KMS-11 (cell line): ENCODE results near the gene NLRP1.

Experiments
- H2AFZ ChIP-seq: fragments of 200-600 bp; sonication (generic); 2 replicates; pipeline ENCODE4 v1.6.1; 2016; ENCODE audit warnings: antibody characterized with exemption, mixed run types, low read depth
- H3K27ac ChIP-seq: fragments of 200-600 bp; sonication (generic); 2 replicates; pipeline ENCODE4 v1.6.1; 2016; ENCODE audit warnings: mild to moderate bottlenecking, mixed run types
- H3K27me3 ChIP-seq: fragments of 200-600 bp; sonication (generic); 2 replicates; pipeline ENCODE4 v1.6.1; 2017; ENCODE audit warnings: mild to moderate bottlenecking, low read depth, mixed run types, moderate library complexity; ENCODE audit not compliant: insufficient read depth
- H3K36me3 ChIP-seq: fragments of 200-600 bp; sonication (generic); 2 replicates; pipeline ENCODE4 v1.6.1; 2017; ENCODE audit warnings: mild to moderate bottlenecking, mixed run types; ENCODE audit not compliant: insufficient read depth
- H3K4me1 ChIP-seq: fragments of 200-600 bp; sonication (generic); 2 replicates; pipeline ENCODE4 v1.6.1; 2016; ENCODE audit warnings: mild to moderate bottlenecking, low read depth, mixed run types; ENCODE audit not compliant: poor library complexity, severe bottlenecking
- H3K4me2 ChIP-seq: fragments of 200-600 bp; sonication (generic); 2 replicates; pipeline ENCODE4 v1.7.0; 2016; ENCODE audit warnings: mild to moderate bottlenecking, mixed run types
- H3K4me3 ChIP-seq: fragments of 200-600 bp; sonication (generic); IDR thresholded peaks from 2 replicates; pipeline ENCODE4 v1.6.1; 2017; ENCODE audit warnings: low read depth, low read length, mixed read lengths; ENCODE audit not compliant: insufficient read depth
- H3K79me2 ChIP-seq: fragments of 200-600 bp; sonication (generic); 2 replicates; pipeline ENCODE4 v1.6.1; 2016; ENCODE audit warnings: low read depth, mixed run types; ENCODE audit not compliant: insufficient read depth
- H3K9ac ChIP-seq: fragments of 200-600 bp; sonication (generic); 2 replicates; pipeline ENCODE4 v1.6.1; 2016; ENCODE audit warnings: mild to moderate bottlenecking, mixed run types
- H4K20me1 ChIP-seq: fragments of 200-600 bp; sonication (generic); 2 replicates; pipeline ENCODE4 v1.6.1; 2016; ENCODE audit warnings: mild to moderate bottlenecking, mixed run types; ENCODE audit not compliant: insufficient read depth
- CTCF ChIP-seq: fragments of 200-600 bp; sonication (generic); conservative IDR thresholded peaks from 2 replicates; pipeline ENCODE4 v1.6.1; 2017; ENCODE audit warnings: low read depth, mild to moderate bottlenecking, antibody characterized with exemption, low read length, moderate library complexity, mixed read lengths

NLRP1 gene

GRCh38 chr17:5619088-5619740 lies 34.9 kb upstream of the NLRP1 start:
- no peak overlapping the region for H3K27ac ChIP-seq
- H4K20me1 ChIP-seq: no peaks in the 10 kb centered on the region
- TF ChIP-seq CTCF: no peak
- H3K4me2 ChIP-seq: no peak overlapping the region
- no peaks in the 10 kb centered on the region for H3K4me1 ChIP-seq
- H3K36me3 ChIP-seq: no peaks in the 10 kb centered on the region
- H2AFZ ChIP-seq: no peak overlapping the region
- H3K79me2 ChIP-seq: no peaks in the 10 kb centered on the region
- no peaks in the 10 kb centered on the region for H3K27me3 ChIP-seq
- H3K4me3 ChIP-seq: no peak overlapping the region
- H3K9ac ChIP-seq: no peak overlapping the region

DNA sequence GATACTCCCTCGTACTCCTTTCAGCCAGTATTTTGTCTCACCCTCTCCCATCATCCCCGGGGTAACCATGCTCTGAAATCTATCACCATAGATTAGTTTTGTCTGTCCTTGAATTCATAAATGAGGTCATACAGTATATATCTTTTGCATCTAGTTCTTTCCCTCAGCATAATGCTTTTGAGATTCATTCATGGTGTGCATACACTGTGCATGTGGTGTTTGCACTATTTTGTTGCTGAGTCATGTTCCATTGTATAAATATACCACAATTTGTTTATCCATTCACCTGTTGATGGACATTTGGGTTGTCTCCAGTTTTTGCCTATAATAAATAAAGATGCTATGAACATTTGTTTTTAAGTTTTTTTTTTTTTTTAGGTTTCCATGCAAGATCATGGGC lies 34.2 kb upstream of the NLRP1 start:
- Histone ChIP-seq H3K9ac (no peak overlapping the region), H3K27ac (no peak overlapping the region), H3K4me2 (no peak overlapping the region), H2AFZ (no peak overlapping the region), H3K27me3 (no peaks in the 10 kb centered on the region), H3K79me2 (no peaks in the 10 kb centered on the region), H4K20me1 (no peaks in the 10 kb centered on the region), H3K4me3 (no peak overlapping the region), H3K4me1 (no peaks in the 10 kb centered on the region), H3K36me3 (no peaks in the 10 kb centered on the region)
- no peak for TF ChIP-seq CTCF

DNA sequence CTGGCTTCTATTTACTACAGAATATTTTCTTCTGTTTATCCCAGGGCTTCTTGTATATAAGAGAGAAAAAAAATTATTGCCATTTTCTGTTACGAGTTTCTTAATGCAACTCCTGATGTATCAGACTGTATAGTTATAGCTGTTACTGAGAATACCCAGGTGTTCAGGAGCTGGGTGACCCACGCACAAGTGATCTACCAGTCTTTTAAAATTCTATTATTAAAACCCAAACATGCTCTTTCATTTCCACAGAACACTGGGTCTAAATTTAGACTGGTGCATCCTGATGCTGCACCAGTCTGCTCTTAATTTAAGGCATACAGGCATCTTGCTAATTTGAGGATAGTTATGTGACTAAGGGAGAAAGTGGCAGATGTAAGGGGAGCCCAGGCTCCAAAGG lies 31.2 kb upstream of the NLRP1 start:
- H4K20me1 ChIP-seq: no peaks in the 10 kb centered on the region
- H3K79me2 ChIP-seq: no peaks in the 10 kb centered on the region
- H3K4me3 ChIP-seq: no peak overlapping the region
- no peak for TF ChIP-seq CTCF
- no peaks in the 10 kb centered on the region for H3K27me3 ChIP-seq
- no peak overlapping the region for H3K27ac ChIP-seq
- H3K4me2 ChIP-seq: no peak overlapping the region
- H3K4me1 ChIP-seq: no peaks in the 10 kb centered on the region
- no peak overlapping the region for H3K9ac ChIP-seq
- H3K36me3 ChIP-seq: no peaks in the 10 kb centered on the region
- no peak overlapping the region for H2AFZ ChIP-seq

- Histone ChIP-seq H3K4me1 (no peaks in the 10 kb centered on the region), H4K20me1 (no peaks in the 10 kb centered on the region), H3K36me3 (no peaks in the 10 kb centered on the region), H3K27ac (no peak overlapping the region), H3K4me3 (no peak overlapping the region), H3K27me3 (no peaks in the 10 kb centered on the region), H2AFZ (no peak overlapping the region), H3K4me2 (no peak overlapping the region), H3K79me2 (no peaks in the 10 kb centered on the region), H3K9ac (no peak overlapping the region)
- TF ChIP-seq CTCF: no peak
Measured at GRCh38 chr17:5610956-5611355, 26.6 kb upstream of the NLRP1 start.
